GM19395 (cell line): ENCODE data around the gene CYP8B1.

Source experiments
- ATAC-seq: cut with Tn5 transposase; IDR thresholded peaks from one replicate; pipeline ENCODE4 v1.9.1; 2021; ENCODE audit warnings: mild to moderate bottlenecking, moderate library complexity; ENCODE audit not compliant: unreplicated experiment

CYP8B1 gene

DNA sequence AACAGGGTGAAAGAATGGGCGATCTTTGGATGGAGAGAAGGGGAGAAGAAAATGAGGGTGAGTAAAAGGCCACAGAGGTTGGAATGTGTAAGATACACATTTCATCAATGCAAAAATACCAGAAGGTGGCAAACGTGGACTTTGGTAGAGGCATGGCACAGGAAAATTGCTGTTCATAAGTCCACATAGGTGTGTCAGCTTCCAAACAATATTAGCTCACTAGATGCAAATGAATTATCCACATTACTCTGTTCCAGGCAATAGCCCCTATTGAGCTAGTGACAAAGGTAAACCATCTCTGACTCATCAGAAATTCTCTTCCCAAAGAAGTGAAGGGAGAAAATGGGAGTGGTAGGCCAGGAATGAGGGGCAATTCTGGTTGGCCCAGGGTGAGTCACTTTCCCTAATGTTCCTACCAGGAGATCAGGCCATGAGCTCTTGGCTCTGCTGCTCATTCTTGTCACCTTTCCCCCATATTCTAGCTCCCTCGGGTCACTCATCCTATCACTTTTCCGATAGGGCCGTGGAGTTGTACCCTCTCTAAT is 46.5 kb downstream of the CYP8B1 start:
- no peak for ATAC-seq

- no peak for ATAC-seq
These were observed 48.0 kb downstream of the CYP8B1 start for GRCh38 chr3:42827654-42828053.

DNA sequence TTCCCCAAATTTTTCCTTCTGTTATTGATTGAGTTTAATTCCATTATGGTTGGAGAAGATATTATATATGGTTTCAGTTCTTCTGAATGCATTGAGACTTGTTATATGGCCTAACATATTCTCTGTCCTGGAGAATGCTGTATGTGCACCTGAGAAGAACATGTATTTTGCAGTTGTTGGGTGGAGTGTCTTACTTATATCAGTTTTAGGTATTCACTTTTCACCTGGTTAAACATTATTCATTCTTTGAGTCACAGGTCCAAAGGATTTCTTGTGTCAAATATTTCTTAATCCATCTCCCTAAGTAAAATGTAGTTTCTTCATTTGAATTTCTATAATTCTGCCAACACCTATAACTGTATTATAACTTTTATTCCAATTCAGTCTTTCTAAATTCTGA is 48.7 kb downstream of the CYP8B1 start:
- no peak for ATAC-seq

DNA sequence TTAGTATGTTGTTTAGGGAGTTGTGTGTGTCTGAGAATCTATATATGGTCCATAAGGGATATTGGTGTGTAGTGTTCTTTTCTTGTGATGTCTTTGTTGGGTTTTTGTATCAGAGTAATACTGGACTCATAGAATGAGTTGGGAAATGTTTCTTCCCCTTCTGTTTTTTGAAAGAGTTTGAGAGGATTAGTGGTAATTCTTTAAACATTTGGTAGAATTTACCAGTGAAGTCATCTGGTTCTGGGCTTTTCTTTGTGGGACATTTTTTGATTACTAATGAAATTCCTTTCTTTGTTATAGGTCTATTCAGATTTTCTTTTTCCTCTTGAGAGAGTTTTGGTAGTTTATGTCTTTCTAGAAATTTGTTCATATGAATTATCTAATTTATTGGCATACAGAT is 49.5 kb downstream of the CYP8B1 start:
- ATAC-seq, result no peak

DNA sequence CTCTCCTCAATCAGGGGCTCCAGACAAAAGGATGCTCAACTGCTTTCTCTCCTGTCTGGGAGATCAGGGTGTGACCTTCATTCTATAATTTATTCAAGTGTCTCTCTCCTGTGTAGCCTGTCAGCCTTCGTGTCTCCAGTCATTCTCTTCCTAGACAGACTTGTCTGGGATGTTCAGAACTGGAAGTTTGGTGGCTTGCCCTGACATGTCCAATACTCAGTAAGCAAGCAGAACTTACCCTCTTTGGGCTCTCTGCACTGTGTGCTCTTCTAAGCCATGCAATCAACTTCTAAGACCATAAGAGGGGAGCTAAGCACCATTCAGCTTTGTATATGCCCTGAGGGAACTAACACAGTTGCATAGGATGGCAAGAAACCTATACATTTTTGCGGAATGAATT is 52.3 kb downstream of the CYP8B1 start:
- ATAC-seq, result no peak

DNA sequence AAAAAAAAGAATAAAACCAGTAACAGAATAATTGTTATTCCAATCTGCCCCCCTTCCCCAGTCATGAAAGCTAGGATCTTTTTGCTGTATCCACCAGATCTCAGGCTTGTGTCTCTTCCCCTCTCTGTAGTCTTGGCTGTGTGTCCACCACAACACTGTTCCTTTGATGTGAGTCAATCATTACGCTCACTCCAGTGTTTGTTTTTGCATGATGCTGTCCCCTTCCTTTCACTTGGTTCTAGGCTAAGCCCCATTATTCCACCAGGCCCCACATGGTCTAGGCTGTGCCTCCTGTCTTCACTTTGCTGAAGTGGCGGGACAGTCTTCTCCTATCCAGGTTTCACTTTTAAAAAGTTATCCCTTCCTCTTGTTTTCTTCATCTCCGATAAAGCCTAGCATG is 52.9 kb downstream of the CYP8B1 start:
- ATAC-seq, result no peak
